Stimulated activated CD8-positive, alpha-beta memory T cell treated with anti-CD3 and anti-CD28 coated beads, Interleukin-12 subunit alpha, Interleukin-12 subunit beta, amount 100 ng/mL, for 4 hours (primary cell): Measurements from ENCODE around the gene GALNTL6.

Experiments
- DNase-seq: peaks from one replicate; pipeline ENCODE4 v3.0.0-alpha.2; 2020; ENCODE audit warnings: low read depth

The GALNTL6 gene

DNA sequence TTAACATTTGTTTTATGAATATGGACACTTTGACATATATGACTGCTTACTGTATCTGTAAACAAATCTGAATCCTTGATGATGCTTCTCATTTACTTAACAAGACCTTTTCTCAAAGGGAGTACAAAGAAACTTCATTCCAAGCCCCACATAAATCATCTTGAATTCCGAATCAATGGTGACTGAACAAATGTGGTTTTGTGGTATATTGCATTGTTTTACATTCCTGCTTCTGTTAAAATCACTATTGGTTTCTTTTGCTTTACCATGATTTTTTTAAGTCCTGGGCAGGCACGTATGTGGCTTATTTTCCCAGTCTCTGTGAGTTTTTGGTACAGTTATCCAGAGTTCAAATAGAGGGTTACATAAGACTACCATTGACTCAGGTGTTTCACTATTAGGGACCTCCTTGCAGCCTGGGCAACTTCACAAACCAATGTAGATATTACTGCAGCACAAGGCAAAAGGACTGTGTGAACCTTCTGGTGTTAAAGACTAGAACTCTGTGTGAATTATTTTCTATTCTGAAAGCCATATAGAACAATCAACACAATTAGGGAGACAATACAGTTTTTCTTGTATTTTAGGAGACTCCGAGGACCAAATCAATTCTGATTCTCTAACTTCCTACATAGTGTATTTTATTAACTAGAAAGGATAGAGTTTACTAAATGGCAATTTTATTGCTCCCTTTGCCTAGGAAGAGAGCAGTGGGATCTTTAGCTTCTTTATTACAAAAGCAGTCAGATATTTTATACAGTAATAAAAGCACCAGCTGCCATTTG, 196.4 kb downstream of the GALNTL6 start:
- DNase-seq: no peak

DNA sequence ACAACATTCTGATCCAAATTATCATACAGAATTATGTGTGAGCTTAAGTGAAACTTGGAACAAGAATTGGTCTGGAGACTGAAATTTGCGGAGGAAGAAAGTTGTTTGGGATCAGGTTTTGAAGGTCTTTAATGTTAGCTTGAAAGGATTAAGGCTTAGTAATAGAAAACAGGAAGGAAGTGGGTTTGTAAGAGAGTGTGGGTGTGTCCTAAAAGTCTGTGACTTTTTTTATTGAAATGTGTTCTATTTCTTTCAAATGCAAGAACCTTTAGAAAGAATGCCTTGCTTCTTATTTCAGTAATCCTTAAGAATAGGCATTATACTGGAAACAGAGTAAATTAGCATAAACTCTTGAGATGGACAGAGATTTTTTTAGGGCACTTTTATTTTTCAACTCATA, 198.0 kb downstream of the GALNTL6 start:
- no peak for DNase-seq

DNA sequence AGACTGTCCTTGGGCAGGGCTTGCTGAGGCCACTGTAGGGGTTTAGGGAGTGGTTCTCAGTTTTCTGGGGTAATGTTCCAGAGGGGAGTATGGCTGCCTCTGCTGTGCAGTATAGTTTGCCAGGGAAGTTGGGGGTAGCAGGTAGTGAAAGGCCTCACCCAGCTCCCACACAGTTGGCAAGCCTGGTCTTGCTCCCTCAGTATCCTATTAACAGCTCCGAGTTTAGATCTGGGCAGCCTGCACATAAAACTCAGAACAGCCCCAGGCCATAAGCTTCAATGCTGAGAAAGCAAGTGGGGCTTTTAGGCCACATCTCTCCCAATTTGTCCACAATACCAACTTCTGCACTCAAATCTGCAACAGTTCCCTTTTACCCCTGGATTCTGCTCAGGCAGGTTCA, 205.2 kb downstream of the GALNTL6 start:
- no peak for DNase-seq

DNA sequence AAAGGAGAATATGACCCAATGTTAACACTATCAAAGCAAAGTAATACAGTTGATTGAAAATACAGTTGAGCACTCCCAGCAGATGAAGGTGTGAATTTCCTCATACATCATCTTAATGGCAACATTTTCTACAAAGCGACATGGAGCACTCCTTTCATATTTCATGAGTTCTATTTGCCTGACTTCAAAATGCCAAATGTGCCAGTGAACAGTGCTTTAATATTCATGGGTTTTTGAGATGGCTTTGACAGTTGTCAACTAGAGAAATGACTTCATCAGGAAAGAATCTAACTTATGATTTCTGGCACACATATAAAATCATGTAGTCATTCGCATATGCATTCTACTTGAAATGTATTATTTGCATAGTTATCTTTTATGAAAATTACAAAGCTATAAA, 222.4 kb downstream of the GALNTL6 start:
- no peak for DNase-seq

DNA sequence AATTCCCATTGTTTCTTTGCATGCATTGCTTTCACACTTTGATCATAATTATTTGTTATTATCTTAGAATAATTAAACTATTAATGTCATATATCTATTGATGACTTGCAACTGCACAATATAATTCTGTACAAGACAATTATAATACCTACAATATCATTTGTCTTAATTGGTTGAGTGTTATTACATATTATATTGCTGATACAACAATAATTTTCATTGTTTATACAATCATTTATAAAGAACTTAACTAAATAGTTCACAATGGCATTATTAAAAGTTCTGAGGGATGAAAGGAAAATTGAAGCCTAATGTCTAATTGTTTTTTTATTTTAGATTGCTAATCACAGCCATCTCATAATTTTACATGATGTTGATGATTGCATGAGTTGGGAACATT, 227.6 kb downstream of the GALNTL6 start:
- no peak for DNase-seq

DNA sequence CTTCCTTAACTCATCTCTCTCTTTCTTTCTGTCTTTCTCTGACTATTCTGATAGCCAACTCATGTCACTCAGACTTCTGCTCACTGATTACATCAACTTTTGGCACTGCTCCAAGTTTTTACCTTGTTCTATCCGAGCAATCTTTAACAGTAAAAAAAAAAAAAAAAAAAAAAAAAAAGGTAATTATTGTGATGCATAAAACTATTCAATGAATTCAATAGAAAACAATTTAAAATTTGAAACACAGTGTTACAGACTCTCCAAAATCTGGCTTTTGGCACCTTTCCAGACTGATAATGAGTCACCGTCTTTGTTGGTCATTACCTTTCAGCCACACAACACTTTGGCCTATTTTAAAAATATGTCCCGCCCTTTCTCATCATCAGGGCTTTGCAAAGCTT, 229.5 kb downstream of the GALNTL6 start:
- DNase-seq: no peak

DNA sequence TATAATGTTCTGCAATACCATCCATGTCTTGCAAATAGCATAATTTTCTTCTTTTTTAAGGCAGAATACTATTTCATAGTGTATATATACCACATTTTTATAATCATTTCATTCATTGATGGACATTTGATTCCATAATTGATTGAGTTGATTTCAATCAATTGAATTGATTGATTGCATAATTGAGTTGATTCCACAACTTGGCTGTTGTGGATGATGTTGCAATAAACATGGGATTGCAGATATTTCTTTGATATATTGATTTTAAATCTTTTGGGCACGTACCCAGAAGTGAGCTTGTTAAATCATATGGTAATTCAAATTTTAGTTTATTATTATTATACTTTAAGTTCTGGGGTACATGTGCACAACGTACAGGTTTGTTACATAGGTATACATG, 232.8 kb downstream of the GALNTL6 start:
- no peak for DNase-seq

DNA sequence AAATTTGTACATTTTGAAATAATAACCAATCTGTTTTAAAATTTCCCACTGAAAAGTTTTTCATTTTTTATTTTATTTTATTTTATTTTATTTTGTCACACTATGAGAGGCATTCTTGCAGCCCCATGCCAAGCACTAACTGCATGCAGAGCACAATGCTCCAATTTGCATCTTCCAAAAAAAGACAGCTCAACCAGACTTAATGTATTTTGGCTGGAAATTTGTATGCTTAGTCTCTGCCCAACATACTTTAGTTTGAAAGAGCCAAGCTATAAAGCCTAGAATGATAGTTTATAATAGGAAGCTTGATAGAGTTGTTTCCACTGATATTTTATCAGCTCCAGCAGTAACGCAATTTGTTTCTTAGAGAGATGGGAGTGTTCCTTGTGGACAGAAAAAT, 235.5 kb downstream of the GALNTL6 start:
- no peak for DNase-seq

DNA sequence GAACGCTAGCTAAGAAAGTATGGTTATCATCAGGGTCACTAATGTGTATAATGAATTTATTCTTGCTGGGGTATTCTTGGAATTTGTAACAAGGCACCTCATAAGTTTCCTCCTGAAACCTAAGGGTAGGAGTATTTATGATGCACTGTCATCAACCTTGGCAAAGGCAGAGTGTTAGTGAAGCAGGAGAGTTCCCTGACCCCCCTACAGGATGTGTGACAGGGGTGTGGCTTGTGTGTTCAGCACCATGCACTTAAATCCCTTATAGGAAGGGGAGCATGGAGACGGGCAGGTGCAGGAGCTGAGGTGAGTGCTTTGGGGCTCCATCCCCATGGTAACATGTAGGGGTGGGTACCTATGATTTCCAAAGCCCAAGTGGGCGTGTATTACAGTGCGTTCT, 237.7 kb downstream of the GALNTL6 start:
- DNase-seq: no peak

DNA sequence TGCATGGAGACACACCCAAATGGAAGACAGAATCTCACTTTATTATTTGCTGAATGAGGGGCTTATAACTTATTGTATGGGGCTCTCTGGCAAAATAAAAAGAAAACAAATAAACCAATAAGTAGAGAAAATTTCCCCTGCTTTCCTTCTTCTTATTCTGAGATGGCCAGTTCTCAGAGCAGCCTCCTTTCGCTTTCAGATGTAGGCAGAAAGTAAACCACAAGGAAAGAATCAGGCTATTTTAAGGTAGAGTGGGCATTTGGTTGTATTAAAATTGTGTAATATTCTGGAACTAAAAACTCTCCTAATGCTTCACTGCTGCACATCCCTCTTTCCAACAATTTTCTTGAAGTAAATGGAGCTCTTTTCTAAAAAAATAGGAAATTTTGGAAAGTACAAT, 241.8 kb downstream of the GALNTL6 start:
- no peak for DNase-seq

DNA sequence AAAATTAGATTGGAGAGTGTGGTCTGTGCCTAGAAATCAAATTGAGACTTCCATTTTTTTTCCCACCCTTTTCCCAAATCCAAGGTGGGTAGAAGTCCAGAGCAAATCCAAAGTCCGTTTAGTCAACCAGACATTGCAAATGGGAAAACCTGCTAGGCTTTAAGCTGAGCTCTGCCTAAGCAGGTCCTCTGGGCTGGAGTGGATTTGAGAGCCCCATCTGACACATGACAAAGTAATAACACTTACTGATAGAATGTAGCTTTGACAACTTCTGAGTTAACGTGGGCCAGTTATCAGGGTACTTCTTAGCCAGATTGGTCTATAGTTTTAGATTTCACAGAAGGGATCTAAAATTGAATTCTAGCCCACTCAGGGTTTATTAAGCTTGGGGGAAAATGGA, 242.3 kb downstream of the GALNTL6 start:
- DNase-seq: no peak

DNA sequence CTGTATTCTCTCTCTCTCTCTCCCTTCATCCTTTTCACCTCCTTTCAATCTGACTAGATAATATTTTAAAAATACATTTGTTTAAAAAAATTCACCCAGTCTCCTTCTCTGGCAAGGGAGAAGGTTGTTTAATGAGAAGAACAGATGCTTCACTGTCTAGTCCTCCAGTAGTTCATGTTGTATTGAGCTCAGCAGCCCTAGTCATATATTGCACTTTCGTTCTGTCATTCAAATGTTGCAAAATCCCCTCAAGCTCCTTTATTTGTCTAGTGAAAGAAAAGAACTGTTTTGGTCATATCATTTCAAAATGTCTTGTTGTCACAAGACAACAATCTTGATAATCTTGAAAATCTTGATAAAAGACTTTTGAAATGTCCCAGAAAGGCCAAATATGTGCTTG, 248.0 kb downstream of the GALNTL6 start:
- no peak for DNase-seq

DNA sequence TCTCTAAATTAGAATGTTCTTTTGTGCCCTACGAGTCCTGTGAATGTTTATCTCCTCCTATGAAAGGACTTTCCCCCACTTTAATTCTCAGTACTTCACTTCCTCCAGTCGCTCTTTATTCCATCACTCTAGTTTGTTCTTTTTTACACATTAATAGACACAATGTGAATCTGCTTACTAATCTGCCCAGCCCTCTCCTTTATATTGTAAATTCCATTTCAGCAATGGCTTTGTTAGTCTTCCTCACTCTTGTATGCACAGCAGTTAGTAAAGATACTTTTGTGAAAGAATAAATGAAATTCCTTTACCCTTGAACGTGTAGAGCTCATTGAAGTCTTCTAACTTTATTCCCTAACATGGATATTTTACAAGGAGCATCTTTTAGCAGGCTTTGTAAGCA, 255.3 kb downstream of the GALNTL6 start:
- DNase-seq: no peak

DNA sequence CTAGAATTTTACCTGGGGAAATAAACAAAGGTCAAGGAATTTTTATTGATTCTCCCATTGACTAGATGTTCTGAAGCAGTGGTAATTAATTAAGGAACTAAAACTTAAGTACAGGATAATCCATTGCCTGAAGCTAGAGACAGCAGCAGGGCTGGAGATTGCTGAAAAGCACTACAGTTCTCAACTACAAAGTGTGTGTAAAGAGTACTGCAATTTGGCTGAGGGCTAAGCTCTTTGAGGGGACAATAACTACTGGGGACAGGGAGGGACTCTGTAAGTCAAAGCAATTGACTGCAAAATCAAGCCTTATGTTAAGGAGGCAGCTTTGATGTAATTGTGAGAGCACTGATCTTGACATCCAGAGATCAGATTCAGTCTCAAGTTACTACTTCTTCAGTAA, 260.4 kb downstream of the GALNTL6 start:
- DNase-seq: no peak

DNA sequence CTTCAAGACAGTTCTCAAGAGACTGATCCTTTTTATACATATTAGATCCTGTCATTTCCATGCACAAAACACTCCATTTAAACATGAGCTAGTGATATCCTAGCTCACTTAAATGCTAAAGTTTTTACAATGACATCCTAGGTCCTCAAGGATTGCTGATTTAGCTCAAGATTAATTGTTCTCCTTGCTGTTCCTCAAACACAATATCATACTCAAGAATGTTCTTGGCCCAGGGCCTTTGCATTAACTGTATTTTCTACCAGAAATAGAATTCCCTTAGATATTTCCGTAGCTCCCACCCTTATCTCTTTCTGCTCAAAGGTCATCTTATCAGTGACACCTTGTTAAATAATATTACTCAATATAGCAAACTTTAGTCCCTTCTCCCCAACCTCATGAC, 270.1 kb downstream of the GALNTL6 start:
- DNase-seq: no peak

DNA sequence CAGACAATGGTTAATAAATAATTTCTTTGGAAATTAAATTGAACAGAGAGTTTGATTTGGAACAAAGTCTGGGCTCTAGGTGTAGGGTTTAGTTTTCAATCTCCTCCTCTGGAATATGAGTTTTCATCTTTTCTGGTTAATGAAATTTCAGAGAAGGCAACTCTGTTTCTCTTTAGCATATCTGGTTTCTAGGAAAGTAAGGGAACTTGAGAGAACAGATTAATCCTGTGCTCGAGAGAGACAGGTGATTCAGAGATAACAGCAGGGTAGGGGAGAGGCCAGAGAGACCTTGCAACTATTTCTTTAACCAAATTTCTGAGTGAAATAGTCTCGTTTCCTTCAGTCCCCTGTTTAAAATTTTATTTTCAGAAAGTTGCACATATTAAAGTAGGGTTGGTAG, 275.4 kb downstream of the GALNTL6 start:
- no peak for DNase-seq

DNA sequence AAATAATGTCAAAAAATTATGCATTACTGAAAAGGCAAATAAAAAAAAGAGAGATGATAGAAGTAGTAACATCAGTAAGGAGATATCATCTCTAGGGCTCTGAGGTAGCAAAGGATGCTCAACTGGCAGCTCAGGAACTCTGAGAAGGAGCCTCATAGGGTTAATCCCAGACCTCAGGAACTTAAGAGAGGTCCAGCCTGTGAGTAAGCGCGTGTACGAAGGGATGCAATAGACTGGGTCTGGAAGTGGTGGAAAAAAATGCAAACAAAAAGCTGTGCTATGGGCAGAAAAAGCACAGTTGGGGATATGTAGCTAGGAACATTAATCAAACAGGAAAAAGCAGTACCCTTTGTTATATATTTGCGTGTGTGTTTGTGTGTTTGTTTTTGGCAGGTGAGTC, 282.0 kb downstream of the GALNTL6 start:
- DNase-seq: no peak

DNA sequence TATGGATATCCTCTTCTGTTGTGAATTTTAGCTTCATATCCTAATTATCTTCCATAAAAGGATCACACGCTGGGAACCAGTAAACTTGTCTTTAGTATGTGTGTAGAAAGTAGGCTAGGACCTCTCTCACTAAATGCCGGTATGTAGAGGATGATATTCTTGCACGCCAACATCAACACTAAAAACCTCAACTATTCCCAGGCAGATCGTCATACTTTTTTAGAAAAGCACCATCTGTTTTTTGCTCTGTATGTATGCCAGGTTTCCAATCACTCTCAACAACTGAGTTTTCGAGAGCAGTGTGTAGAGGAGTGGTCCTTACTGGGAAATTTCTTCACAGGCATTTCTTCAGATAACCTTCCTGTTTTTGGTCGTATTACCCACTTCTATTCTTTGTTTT, 283.6 kb downstream of the GALNTL6 start:
- no peak for DNase-seq

DNA sequence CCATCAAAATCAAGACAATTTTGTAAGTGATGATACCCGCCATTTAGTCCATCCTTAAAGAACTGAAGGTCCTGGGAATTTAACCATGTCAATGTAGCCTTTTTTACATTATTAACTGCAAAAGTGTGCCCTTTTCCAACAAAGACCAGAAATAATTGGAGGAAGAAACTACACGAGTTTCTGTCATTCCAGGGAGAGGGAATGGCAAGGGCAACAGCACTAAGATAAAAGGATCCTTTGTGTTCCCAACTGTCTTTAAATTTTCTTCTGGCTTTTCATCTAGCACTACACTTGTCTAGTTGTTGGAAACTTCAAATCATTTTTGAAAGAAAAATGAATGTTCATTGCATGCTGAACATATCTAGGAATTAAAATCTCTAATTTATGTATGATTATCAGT, 286.2 kb downstream of the GALNTL6 start:
- DNase-seq: no peak

DNA sequence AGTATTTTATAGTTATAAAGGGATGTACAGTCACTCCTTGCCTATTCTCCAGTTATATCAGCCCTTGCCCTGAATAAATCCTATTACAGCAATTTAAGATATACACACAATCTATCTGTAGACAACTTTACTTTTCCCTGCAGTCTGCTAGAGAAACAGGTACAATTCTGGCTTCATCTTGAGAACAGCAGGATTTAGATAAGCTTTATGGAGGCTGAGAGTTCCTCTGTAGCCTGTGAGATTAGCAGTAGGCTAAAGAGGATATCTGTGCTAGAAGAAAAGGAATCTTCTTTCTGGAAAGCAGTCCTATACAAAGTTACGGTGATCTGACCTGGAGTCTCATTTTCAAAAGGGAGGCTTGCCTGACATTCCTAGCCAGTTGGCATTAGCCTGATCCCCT, 290.3 kb downstream of the GALNTL6 start:
- DNase-seq: no peak

DNA sequence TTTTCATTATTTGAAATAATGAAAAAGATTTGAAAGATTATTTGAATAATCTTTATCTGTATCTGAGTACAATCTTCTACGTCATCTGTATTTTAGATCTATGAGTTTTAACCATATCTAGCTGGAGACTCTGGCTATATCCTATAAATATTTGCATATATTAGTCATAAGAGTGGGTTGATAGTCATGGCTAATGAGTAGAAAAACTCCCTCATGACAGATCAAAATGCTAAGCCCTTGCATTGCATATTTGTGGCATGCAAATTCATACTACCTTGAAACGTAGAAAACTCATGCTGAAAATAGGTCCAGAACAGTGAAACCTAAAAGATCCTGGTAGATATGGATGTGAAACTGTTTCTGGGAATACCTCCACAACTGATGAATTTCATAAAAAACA, 291.3 kb downstream of the GALNTL6 start:
- no peak for DNase-seq

DNA sequence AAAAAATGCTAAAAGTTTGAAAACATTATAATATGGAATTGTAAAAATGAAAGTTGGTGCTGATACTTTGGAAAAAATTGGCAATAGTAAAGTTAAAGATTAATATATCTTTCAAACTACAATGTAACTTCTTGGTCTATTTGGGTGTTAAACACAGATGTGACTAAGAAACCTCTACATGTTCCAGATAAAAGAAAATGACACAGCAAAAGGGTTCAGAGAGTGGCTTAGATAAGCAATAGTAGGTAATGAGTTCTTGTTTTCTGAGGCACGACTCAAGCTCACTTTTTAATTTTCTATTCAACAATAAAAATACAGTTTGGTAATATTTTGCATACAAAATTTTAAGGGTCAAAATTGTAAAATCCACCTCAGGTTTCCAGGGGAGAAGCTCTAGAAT, 292.7 kb downstream of the GALNTL6 start:
- DNase-seq: no peak

DNA sequence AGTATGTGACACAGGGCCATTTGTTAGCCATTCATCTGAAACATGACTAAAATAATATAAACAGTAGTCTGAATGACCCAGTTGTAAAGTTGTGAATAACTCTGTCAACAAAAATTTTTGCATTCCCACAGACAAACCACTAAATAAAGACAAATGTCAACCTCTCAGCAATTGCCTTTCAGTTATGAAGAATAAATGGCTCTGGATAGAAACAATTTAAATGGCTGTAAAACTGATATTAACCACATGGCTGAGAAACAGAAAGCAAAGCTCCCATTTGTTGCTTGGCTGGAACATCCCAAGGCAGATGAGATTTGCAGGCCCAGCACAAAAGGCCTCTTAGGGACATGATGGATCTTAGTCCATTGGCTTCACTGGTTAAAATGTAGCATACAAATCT, 296.3 kb downstream of the GALNTL6 start:
- DNase-seq: no peak

DNA sequence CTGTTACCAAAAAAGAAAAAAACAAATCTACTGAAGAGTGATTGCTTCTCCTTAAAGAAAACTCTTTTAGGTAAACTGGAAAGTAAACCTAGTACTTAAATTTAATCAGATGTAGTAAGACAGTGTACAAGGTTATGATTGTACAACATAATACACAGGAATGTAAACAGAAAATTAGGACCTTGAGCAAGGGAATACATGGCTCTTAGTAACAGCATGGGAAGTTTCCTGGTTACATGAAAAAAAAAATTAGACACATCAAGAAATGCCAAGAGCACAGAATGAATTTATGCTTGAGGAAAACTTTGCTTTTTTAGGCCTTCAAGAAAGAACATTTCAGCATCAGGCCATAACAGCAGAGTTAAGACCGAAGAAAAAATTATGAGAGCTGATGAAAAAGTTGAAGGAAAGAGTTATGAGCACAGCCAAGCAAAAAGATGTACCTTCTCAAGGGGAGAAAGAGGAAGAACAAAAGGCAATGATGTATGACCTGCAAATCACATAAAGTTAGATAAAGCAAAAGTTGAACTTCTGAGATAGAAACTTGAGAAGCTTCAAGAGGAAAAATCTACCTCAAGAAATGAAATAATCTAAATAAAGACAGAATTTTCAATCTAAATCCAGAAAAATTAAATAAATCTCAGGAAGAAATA, 311.6 kb downstream of the GALNTL6 start:
- no peak for DNase-seq
